Fibroblast of lung (primary cell): ENCODE results near the gene ZNF185. TPM values are rescaled to one million over a fixed set of nuclear protein-coding genes. Genes with fewer than 3 reads are reported as not detected.

Source experiments
- DNase-seq, 2 donors: peaks; one replicate each; pipeline versions ENCODE4 v3.0.0 to v3.0.0-alpha.2; 2010; ENCODE audit warnings: low read depth in 2 of 2
- H2AFZ ChIP-seq: 2 replicates; pipeline ENCODE4 v1.5.1; 2012; ENCODE audit warnings: low read length, control low read depth, inconsistent platforms
- H3K27ac ChIP-seq: 2 replicates; pipeline ENCODE4 v1.5.1; 2011; ENCODE audit warnings: low read length, control low read depth; ENCODE audit not compliant: insufficient read depth
- H3K27me3 ChIP-seq: 2 replicates; pipeline ENCODE4 v1.5.1; 2011; ENCODE audit warnings: mild to moderate bottlenecking, low read length; ENCODE audit not compliant: control insufficient read depth, insufficient read depth
- H3K36me3 ChIP-seq: 2 replicates; pipeline ENCODE4 v1.5.1; 2011; ENCODE audit warnings: low read length; ENCODE audit not compliant: control insufficient read depth, insufficient read depth
- H3K4me1 ChIP-seq: 2 replicates; pipeline ENCODE4 v1.5.1; 2011; ENCODE audit warnings: low read length; ENCODE audit not compliant: control insufficient read depth, insufficient read depth; ENCODE audit errors: extremely low read depth
- H3K4me2 ChIP-seq: 2 replicates; pipeline ENCODE4 v1.5.1; 2011; ENCODE audit warnings: low read length, control low read depth; ENCODE audit not compliant: insufficient read depth; ENCODE audit errors: extremely low read depth
- H3K4me3 ChIP-seq, 4 experiments: fragments of 200-600 bp in 1 of 4; sonication (generic) in 1 of 4; replicated peaks in 1 of 4; 2 replicates each; pipeline ENCODE4 v1.5.1; 2011 to 2016; ENCODE audit warnings: low read length in 4 of 4, low read depth in 3 of 4, mild to moderate bottlenecking in 3 of 4, control low read depth in 2 of 4, inconsistent platforms in 1 of 4, mixed read lengths in 1 of 4; ENCODE audit not compliant: insufficient read depth in 1 of 4; ENCODE audit errors: control extremely low read depth in 1 of 4
- H3K79me2 ChIP-seq: 2 replicates; pipeline ENCODE4 v1.5.1; 2012; ENCODE audit warnings: mild to moderate bottlenecking, low read length, inconsistent platforms; ENCODE audit not compliant: control insufficient read depth, insufficient read depth
- H3K9ac ChIP-seq: 2 replicates; pipeline ENCODE4 v1.5.1; 2011; ENCODE audit warnings: mild to moderate bottlenecking, low read length, control low read depth; ENCODE audit not compliant: insufficient read depth
- H3K9me3 ChIP-seq: 2 replicates; pipeline ENCODE4 v1.5.1; 2012; ENCODE audit warnings: low read depth, low read length; ENCODE audit not compliant: control insufficient read depth, insufficient read depth
- H4K20me1 ChIP-seq: 2 replicates; pipeline ENCODE4 v1.5.1; 2011; ENCODE audit warnings: low read length; ENCODE audit not compliant: control insufficient read depth, insufficient read depth; ENCODE audit errors: extremely low read depth
- EZH2 ChIP-seq: IDR thresholded peaks from 2 replicates; pipeline ENCODE4 v1.5.1; 2012; ENCODE audit warnings: low read length, control low read depth, mild to moderate bottlenecking; ENCODE audit errors: missing control alignments
- polyA plus RNA-seq, 2 donors: library from polyadenylated mRNA; depleted of rRNA in 1 of 2; stranded (reverse) in 1 of 2; unstranded in 1 of 2; fragments of >200 nt; gene quantifications; 2 replicates each; pipeline ENCODE4 v1.2.1, GENCODE V29; 2011 to 2012; ENCODE audit warnings: missing spikeins in 1 of 2
- total RNA-seq: library from RNA; depleted of rRNA; stranded (reverse); fragments of >200 nt; gene quantifications from 2 replicates; pipeline ENCODE4 v1.2.1, GENCODE V29; 2014
- TF ChIP-seq, protein P1 (sequence below), 2 donors: IDR thresholded peaks in 1 of 2; conservative IDR thresholded peaks in 1 of 2; 1 replicate in 1 of 2; 2 replicates in 1 of 2; pipeline ENCODE4 v1.5.1; 2011 to 2012; ENCODE audit warnings: low read length in 2 of 2, control low read depth in 1 of 2, inconsistent platforms in 1 of 2, low read depth in 1 of 2, mild to moderate bottlenecking in 1 of 2

Gene ZNF185
- total and polyA plus RNA-seq, 2 donors (not counting 1 experiment from before 2014, with no cell fraction given): 0.66 to 4.2 TPM

- no peaks in the 10 kb centered on the region for H4K20me1 ChIP-seq
- H3K4me1 ChIP-seq: no peaks in the 10 kb centered on the region
- no peak overlapping the region for H2AFZ ChIP-seq
- H3K9ac ChIP-seq: no peak overlapping the region
- no peak overlapping the region for H3K4me2 ChIP-seq
- peaks cover 2% of the 10 kb centered on the region for H3K27me3 ChIP-seq
- H3K36me3 ChIP-seq: no peaks in the 10 kb centered on the region
- DNase-seq: no peak
- H3K4me3 ChIP-seq: no peak overlapping the region
- no peaks in the 10 kb centered on the region for H3K79me2 ChIP-seq
- TF ChIP-seq, protein P1, sequence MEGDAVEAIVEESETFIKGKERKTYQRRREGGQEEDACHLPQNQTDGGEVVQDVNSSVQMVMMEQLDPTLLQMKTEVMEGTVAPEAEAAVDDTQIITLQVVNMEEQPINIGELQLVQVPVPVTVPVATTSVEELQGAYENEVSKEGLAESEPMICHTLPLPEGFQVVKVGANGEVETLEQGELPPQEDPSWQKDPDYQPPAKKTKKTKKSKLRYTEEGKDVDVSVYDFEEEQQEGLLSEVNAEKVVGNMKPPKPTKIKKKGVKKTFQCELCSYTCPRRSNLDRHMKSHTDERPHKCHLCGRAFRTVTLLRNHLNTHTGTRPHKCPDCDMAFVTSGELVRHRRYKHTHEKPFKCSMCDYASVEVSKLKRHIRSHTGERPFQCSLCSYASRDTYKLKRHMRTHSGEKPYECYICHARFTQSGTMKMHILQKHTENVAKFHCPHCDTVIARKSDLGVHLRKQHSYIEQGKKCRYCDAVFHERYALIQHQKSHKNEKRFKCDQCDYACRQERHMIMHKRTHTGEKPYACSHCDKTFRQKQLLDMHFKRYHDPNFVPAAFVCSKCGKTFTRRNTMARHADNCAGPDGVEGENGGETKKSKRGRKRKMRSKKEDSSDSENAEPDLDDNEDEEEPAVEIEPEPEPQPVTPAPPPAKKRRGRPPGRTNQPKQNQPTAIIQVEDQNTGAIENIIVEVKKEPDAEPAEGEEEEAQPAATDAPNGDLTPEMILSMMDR (conservative IDR thresholded peaks at IDR 0.05 in 1 of 2, IDR thresholded peaks at IDR 0.05 in 1 of 2; ENCODE audit: low read depth in 1 of 2, low read length in 2 of 2): no peak
- TF ChIP-seq EZH2: no peak
- H3K9me3 ChIP-seq: no peaks in the 10 kb centered on the region
- no peak overlapping the region for H3K27ac ChIP-seq
These were observed 11.2 kb upstream of the ZNF185 start for GRCh38 chrX:152886716-152887115.

DNA sequence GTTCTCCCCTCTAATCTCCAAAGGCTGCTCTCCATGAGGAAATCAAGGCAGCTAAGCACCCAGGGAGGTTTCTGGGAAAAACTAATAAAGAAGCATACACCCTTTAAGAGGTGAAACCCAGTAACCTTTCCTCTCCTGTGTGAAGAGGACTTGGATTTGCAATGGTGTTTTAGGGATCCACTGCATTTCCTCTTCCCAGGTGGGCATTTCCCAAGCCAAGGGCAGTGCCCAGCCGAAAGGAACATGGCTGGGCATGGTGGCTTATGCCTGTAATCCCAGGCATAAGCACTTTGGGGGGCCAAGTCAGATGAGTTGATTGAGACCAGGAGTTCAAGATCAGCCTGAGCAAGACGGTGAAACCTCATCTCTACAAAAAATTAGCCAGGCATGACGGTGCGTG lies 5.4 kb upstream of the ZNF185 start:
- no peak overlapping the region for H3K4me3 ChIP-seq
- no peak overlapping the region for H3K4me2 ChIP-seq
- peaks cover 2% of the 10 kb centered on the region for H3K27me3 ChIP-seq
- H3K9me3 ChIP-seq: no peaks in the 10 kb centered on the region
- H3K4me1 ChIP-seq: peaks cover 2% of the 10 kb centered on the region
- no peaks in the 10 kb centered on the region for H4K20me1 ChIP-seq
- no peak overlapping the region for H2AFZ ChIP-seq
- H3K79me2 ChIP-seq: no peaks in the 10 kb centered on the region
- H3K9ac ChIP-seq: no peak overlapping the region
- H3K27ac ChIP-seq: no peak overlapping the region
- no peak for DNase-seq
- H3K36me3 ChIP-seq: no peaks in the 10 kb centered on the region
- no peak for TF ChIP-seq EZH2
- TF ChIP-seq, protein P1 (conservative IDR thresholded peaks at IDR 0.05 in 1 of 2, IDR thresholded peaks at IDR 0.05 in 1 of 2; ENCODE audit: low read depth in 1 of 2, low read length in 2 of 2): no peak

- Histone ChIP-seq H3K4me3 (no peak overlapping the region), H4K20me1 (no peaks in the 10 kb centered on the region), H3K9ac (no peak overlapping the region), H3K4me2 (no peak overlapping the region), H3K27ac (no peak overlapping the region), H3K9me3 (no peaks in the 10 kb centered on the region), H3K79me2 (no peaks in the 10 kb centered on the region), H3K27me3 (peaks cover 2% of the 10 kb centered on the region), H3K4me1 (peaks cover 2% of the 10 kb centered on the region), H3K36me3 (no peaks in the 10 kb centered on the region), H2AFZ (no peak overlapping the region)
- no peak for DNase-seq
- TF ChIP-seq, protein P1 (conservative IDR thresholded peaks at IDR 0.05 in 1 of 2, IDR thresholded peaks at IDR 0.05 in 1 of 2; ENCODE audit: low read depth in 1 of 2, low read length in 2 of 2): no peak
- no peak for TF ChIP-seq EZH2
These were observed 4.6 kb upstream of the ZNF185 start for GRCh38 chrX:152892999-152893891.
